ENCODE measurements around the gene EI24. TPM values are rescaled to one million over a fixed set of nuclear protein-coding genes. Genes with fewer than 3 reads are reported as not detected.

Gene EI24
- total and polyA plus RNA-seq, 2 of the 8 experiments (the other 6 are each of a cell fraction or from before 2014, with no cell fraction given) = 135 to 264 TPM

- TF ChIP-seq KDM4A (IDR thresholded peaks at IDR 0.05; ENCODE audit: low read depth, low read length, severe bottlenecking) = no peak
- no peak for TF ChIP-seq SP1 (IDR thresholded peaks at IDR 0.05; ENCODE audit: low read depth, low read length)
- TF ChIP-seq TCF12 (IDR thresholded peaks at IDR 0.05; ENCODE audit: low read depth, low read length) = no peak
- TF ChIP-seq TEAD4 (IDR thresholded peaks at IDR 0.05; ENCODE audit: low read depth, low read length) = no peak
- TF ChIP-seq SAP30 (IDR thresholded peaks at IDR 0.05; ENCODE audit: insufficient read depth, insufficient replicate concordance, low read length) = no peak
- TF ChIP-seq SP4 (IDR thresholded peaks at IDR 0.05; ENCODE audit: low read length) = no peak
- no peak for TF ChIP-seq TAF1 (IDR thresholded peaks at IDR 0.05; ENCODE audit: low read depth, low read length)
- no peak for TF ChIP-seq SUZ12 (IDR thresholded peaks at IDR 0.05; ENCODE audit: low read length)
- no peak for TF ChIP-seq SP2 (IDR thresholded peaks at IDR 0.05; ENCODE audit: low read length)
Measured at GRCh38 chr11:125551835-125552342, 17.4 kb upstream of the EI24 start (continued).

All from H1 (cell line).